HepG2 (cell line): ENCODE measurements around the gene C21orf91. TPM values are rescaled to one million over a fixed set of nuclear protein-coding genes. Genes with fewer than 3 reads are reported as not detected.

Experiments
- ATRX ChIP-seq: sonication (generic); formaldehyde crosslinking; IDR thresholded peaks from 2 replicates; pipeline ENCODE4 v1.4.0; 2020; ENCODE audit warnings: missing genetic modification reagents, borderline replicate concordance
- CCAR2 ChIP-seq: fragments of 200-400 bp; formaldehyde crosslinking; optimal IDR thresholded peaks from 2 replicates; pipeline ENCODE3; 2018; ENCODE audit warnings: low read depth, mild to moderate bottlenecking, low read length, moderate library complexity
- HNF1B ChIP-seq: sonication (generic); formaldehyde crosslinking; IDR thresholded peaks from 2 replicates; pipeline ENCODE4 v1.5.1; 2020; ENCODE audit warnings: mild to moderate bottlenecking, moderate library complexity, missing genetic modification reagents
- PAXIP1 ChIP-seq: sonication (generic); formaldehyde crosslinking; conservative IDR thresholded peaks from 2 replicates; pipeline ENCODE4 v1.4.0; 2020; ENCODE audit warnings: mild to moderate bottlenecking, missing genetic modification reagents, moderate library complexity
- WIZ ChIP-seq: sonication (generic); formaldehyde crosslinking; IDR thresholded peaks from 2 replicates; pipeline ENCODE4 v1.5.1; 2020; ENCODE audit warnings: mild to moderate bottlenecking, missing genetic modification reagents
- ZBTB2 ChIP-seq: sonication (generic); formaldehyde crosslinking; IDR thresholded peaks from 2 replicates; pipeline ENCODE4 v1.8.0; 2022; ENCODE audit warnings: low read depth, missing genetic modification reagents
- ZFP91 ChIP-seq: sonication (generic); formaldehyde crosslinking; IDR thresholded peaks from 2 replicates; pipeline ENCODE4 v1.9.0; 2022; ENCODE audit warnings: missing genetic modification reagents, mild to moderate bottlenecking, borderline replicate concordance
- ZNF205 ChIP-seq: IDR thresholded peaks from 2 replicates; pipeline ENCODE4 v1.6.1; 2018; ENCODE audit warnings: missing biosample characterization, missing genetic modification reagents
- ZNF580 ChIP-seq: IDR thresholded peaks from 2 replicates; pipeline ENCODE4 v1.6.1; 2016; ENCODE audit warnings: low read depth, borderline replicate concordance
- ZNF770 ChIP-seq: sonication (generic); formaldehyde crosslinking; IDR thresholded peaks from 2 replicates; pipeline ENCODE4 v1.5.0; 2020; ENCODE audit warnings: mild to moderate bottlenecking, missing genetic modification reagents
- polyA plus RNA-seq, 8 experiments: library from polyadenylated mRNA; depleted of rRNA in 3 of 8; stranded (reverse) in 7 of 8; unstranded in 1 of 8; fragments of >200 nt; fragmentation: Illumina TruSeq in 4 of 8; extraction: Trizol in 4 of 8; gene quantifications; 2 replicates each; pipeline versions ENCODE4 v1.2.1 to v1.2.3, GENCODE V29; 2011 to 2016; ENCODE audit warnings: low read depth in 4 of 8, missing spikeins in 1 of 8, mixed read lengths in 1 of 8; ENCODE audit not compliant: insufficient read depth in 1 of 8
- total RNA-seq, 5 experiments: library from RNA; depleted of rRNA; stranded (reverse); fragments of >200 nt; fragmentation: Illumina TruSeq; extraction: Trizol; gene quantifications; 2 replicates each; pipeline ENCODE4 v1.2.3, GENCODE V29; 2016; ENCODE audit warnings: low read depth in 1 of 5

C21orf91 gene
- total and polyA plus RNA-seq, 2 of the 13 experiments (the other 11 are each of a cell fraction or from before 2014, with no cell fraction given) = 2.9 to 7.8 TPM

GRCh38 chr21:17793246-17794123 is 25.7 kb downstream of the C21orf91 start (continued):
- no peak for TF ChIP-seq ZNF770
- no peak for TF ChIP-seq ZNF580
- TF ChIP-seq ZFP91 (CRISPR knock-in tag) = no peak
- TF ChIP-seq WIZ = no peak
- no peak for TF ChIP-seq HNF1B (CRISPR knock-in tag)
- no peak for TF ChIP-seq PAXIP1
- TF ChIP-seq CCAR2 = no peak
- no peak for TF ChIP-seq ZBTB2 (CRISPR knock-in tag)
- no peak for TF ChIP-seq ZNF205 (CRISPR knock-in tag)
- no peak for TF ChIP-seq ATRX
